Measurements from ENCODE around the gene SEMA6A. TPM values are rescaled to one million over a fixed set of nuclear protein-coding genes. Genes with fewer than 3 reads are reported as not detected.

Gene SEMA6A
- total and polyA plus RNA-seq, 2 experiments from 2014 or later, result 233 to 400 TPM

- TF ChIP-seq ZNF331 (CRISPR knock-in tag; IDR thresholded peaks at IDR 0.05; ENCODE audit: low read depth) (no peak), EZH2phosphoT487 (IDR thresholded peaks at IDR 0.05; ENCODE audit: unreplicated experiment) (no peak), CREB1 (CRISPR knock-in tag; IDR thresholded peaks at IDR 0.05; ENCODE audit: low read depth) (no peak), POLR2AphosphoS5 (IDR thresholded peaks at IDR 0.05; ENCODE audit: low read depth) (no peak), STAT1 (IDR thresholded peaks at IDR 0.05; ENCODE audit: unreplicated experiment) (no peak), JUNB (IDR thresholded peaks at IDR 0.05; ENCODE audit: unreplicated experiment) (no peak), ZNF114 (CRISPR knock-in tag; IDR thresholded peaks at IDR 0.05) (no peak), CTCF (conservative IDR thresholded peaks at IDR 0.05; ENCODE audit: low read depth in 2 of 2) (no peak), NANOG (IDR thresholded peaks at IDR 0.05; ENCODE audit: borderline replicate concordance) (no peak), EZH2 (IDR thresholded peaks at IDR 0.05; ENCODE audit: low read depth, unreplicated experiment) (no peak)
- TF ChIP-seq, protein P1, sequence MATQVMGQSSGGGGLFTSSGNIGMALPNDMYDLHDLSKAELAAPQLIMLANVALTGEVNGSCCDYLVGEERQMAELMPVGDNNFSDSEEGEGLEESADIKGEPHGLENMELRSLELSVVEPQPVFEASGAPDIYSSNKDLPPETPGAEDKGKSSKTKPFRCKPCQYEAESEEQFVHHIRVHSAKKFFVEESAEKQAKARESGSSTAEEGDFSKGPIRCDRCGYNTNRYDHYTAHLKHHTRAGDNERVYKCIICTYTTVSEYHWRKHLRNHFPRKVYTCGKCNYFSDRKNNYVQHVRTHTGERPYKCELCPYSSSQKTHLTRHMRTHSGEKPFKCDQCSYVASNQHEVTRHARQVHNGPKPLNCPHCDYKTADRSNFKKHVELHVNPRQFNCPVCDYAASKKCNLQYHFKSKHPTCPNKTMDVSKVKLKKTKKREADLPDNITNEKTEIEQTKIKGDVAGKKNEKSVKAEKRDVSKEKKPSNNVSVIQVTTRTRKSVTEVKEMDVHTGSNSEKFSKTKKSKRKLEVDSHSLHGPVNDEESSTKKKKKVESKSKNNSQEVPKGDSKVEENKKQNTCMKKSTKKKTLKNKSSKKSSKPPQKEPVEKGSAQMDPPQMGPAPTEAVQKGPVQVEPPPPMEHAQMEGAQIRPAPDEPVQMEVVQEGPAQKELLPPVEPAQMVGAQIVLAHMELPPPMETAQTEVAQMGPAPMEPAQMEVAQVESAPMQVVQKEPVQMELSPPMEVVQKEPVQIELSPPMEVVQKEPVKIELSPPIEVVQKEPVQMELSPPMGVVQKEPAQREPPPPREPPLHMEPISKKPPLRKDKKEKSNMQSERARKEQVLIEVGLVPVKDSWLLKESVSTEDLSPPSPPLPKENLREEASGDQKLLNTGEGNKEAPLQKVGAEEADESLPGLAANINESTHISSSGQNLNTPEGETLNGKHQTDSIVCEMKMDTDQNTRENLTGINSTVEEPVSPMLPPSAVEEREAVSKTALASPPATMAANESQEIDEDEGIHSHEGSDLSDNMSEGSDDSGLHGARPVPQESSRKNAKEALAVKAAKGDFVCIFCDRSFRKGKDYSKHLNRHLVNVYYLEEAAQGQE (IDR thresholded peaks at IDR 0.05; ENCODE audit: unreplicated experiment), result no peak
- TF ChIP-seq, protein P2, sequence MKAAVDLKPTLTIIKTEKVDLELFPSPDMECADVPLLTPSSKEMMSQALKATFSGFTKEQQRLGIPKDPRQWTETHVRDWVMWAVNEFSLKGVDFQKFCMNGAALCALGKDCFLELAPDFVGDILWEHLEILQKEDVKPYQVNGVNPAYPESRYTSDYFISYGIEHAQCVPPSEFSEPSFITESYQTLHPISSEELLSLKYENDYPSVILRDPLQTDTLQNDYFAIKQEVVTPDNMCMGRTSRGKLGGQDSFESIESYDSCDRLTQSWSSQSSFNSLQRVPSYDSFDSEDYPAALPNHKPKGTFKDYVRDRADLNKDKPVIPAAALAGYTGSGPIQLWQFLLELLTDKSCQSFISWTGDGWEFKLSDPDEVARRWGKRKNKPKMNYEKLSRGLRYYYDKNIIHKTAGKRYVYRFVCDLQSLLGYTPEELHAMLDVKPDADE (IDR thresholded peaks at IDR 0.05), result no peak
- TF ChIP-seq, protein P3, sequence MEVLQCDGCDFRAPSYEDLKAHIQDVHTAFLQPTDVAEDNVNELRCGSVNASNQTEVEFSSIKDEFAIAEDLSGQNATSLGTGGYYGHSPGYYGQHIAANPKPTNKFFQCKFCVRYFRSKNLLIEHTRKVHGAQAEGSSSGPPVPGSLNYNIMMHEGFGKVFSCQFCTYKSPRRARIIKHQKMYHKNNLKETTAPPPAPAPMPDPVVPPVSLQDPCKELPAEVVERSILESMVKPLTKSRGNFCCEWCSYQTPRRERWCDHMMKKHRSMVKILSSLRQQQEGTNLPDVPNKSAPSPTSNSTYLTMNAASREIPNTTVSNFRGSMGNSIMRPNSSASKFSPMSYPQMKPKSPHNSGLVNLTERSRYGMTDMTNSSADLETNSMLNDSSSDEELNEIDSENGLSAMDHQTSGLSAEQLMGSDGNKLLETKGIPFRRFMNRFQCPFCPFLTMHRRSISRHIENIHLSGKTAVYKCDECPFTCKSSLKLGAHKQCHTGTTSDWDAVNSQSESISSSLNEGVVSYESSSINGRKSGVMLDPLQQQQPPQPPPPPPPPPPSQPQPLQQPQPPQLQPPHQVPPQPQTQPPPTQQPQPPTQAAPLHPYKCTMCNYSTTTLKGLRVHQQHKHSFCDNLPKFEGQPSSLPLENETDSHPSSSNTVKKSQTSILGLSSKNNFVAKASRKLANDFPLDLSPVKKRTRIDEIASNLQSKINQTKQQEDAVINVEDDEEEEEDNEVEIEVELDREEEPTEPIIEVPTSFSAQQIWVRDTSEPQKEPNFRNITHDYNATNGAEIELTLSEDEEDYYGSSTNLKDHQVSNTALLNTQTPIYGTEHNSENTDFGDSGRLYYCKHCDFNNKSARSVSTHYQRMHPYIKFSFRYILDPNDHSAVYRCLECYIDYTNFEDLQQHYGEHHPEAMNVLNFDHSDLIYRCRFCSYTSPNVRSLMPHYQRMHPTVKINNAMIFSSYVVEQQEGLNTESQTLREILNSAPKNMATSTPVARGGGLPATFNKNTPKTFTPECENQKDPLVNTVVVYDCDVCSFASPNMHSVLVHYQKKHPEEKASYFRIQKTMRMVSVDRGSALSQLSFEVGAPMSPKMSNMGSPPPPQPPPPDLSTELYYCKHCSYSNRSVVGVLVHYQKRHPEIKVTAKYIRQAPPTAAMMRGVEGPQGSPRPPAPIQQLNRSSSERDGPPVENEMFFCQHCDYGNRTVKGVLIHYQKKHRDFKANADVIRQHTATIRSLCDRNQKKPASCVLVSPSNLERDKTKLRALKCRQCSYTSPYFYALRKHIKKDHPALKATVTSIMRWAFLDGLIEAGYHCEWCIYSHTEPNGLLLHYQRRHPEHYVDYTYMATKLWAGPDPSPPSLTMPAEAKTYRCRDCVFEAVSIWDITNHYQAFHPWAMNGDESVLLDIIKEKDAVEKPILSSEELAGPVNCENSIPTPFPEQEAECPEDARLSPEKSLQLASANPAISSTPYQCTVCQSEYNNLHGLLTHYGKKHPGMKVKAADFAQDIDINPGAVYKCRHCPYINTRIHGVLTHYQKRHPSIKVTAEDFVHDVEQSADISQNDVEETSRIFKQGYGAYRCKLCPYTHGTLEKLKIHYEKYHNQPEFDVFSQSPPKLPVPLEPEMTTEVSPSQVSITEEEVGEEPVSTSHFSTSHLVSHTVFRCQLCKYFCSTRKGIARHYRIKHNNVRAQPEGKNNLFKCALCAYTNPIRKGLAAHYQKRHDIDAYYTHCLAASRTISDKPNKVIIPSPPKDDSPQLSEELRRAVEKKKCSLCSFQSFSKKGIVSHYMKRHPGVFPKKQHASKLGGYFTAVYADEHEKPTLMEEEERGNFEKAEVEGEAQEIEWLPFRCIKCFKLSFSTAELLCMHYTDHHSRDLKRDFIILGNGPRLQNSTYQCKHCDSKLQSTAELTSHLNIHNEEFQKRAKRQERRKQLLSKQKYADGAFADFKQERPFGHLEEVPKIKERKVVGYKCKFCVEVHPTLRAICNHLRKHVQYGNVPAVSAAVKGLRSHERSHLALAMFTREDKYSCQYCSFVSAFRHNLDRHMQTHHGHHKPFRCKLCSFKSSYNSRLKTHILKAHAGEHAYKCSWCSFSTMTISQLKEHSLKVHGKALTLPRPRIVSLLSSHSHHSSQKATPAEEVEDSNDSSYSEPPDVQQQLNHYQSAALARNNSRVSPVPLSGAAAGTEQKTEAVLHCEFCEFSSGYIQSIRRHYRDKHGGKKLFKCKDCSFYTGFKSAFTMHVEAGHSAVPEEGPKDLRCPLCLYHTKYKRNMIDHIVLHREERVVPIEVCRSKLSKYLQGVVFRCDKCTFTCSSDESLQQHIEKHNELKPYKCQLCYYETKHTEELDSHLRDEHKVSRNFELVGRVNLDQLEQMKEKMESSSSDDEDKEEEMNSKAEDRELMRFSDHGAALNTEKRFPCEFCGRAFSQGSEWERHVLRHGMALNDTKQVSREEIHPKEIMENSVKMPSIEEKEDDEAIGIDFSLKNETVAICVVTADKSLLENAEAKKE (CRISPR knock-in tag; IDR thresholded peaks at IDR 0.05), result no peak
- Mint-ChIP-seq H3K27me3 (ENCODE audit: insufficient read depth, low read depth, poor library complexity) (peaks cover 4% of the 10 kb centered on the region), H3K36me3 (ENCODE audit: low read depth) (no peaks in the 10 kb centered on the region), H3K27ac (no peak overlapping the region), H3K4me3 (no peak overlapping the region), H3K4me1 (peaks cover 81% of the 10 kb centered on the region), H3K9me3 (no peaks in the 10 kb centered on the region)
- Histone ChIP-seq H3K4me3 (0 out of 2 replicates have a peak overlapping the region, but pooled peaks have one; percentile 2), H2AFZ (no peak overlapping the region), H3K27me3 (ENCODE audit: insufficient read depth) (no peaks in the 10 kb centered on the region), H3F3A (replicated peaks; ENCODE audit: low read depth) (no peaks in the 10 kb centered on the region), H3K79me2 (replicated peaks; ENCODE audit: insufficient read depth) (peaks cover 100% of the 10 kb centered on the region), H3K36me3 (ENCODE audit: insufficient read depth) (no peaks in the 10 kb centered on the region), H3K9me2 (ENCODE audit: insufficient read depth) (no peaks in the 10 kb centered on the region), H3K27ac (ENCODE audit: low read depth) (no peak overlapping the region), H4K20me1 (replicated peaks; ENCODE audit: insufficient read depth) (peaks cover 96% of the 10 kb centered on the region), H3K4me1 (ENCODE audit: insufficient read depth) (peaks cover 79% of the 10 kb centered on the region), H3K4me2 (peak overlapping the region; percentile 50)
- ATAC-seq (no peak), DNase-seq (ENCODE audit: low spot score) (no peak)
These were observed 47.0 kb downstream of the SEMA6A start for GRCh38 chr5:116527582-116527981.

Data from GM23338 (cell line).